GM12878 (cell line): ENCODE measurements around the gene KRT75. TPM values are rescaled to one million over a fixed set of nuclear protein-coding genes. Genes with fewer than 3 reads are reported as not detected.
A peak's percentile ranks its signal among the peaks of the same experiment; 100 is the strongest.

Experiments used
- ATAC-seq: fragments of 200-7000 bp; cut with Tn5 transposase; 3 replicates; pipeline ENCODE4 v1.9.1; 2020; ENCODE audit warnings: mild to moderate bottlenecking, moderate library complexity
- BruUV-seq: library from RNA; stranded (reverse); fragments of 400-500 nt; replicated peaks from 2 replicates; lab custom pipeline; 2021; lab: Mats Ljungman, UMichigan
- CTCF ChIA-PET: fragments of 300-600 bp; sonication (Branson Sonifier 250); formaldehyde crosslinking; extraction: SDS; loops from one replicate; lab custom pipeline; 2021; ENCODE audit warnings: inconsistent platforms; lab: Yijun Ruan, JAX
- POLR2A ChIA-PET: fragments of 350-600 bp; formaldehyde crosslinking; extraction: SDS; loops from one replicate; lab custom pipeline; 2021; ENCODE audit warnings: inconsistent platforms; lab: Charles Lee
- RAD21 ChIA-PET: fragments of 300-600 bp; sonication (Branson Sonifier 250); formaldehyde crosslinking; loops from one replicate; lab custom pipeline; 2023; ENCODE audit warnings: antibody characterized with exemption; ENCODE audit not compliant: unreplicated experiment; lab: Charles Lee
- SMC1A ChIA-PET: fragments of 300-600 bp; sonication (Branson Sonifier 250); formaldehyde crosslinking; loops from one replicate; lab custom pipeline; 2023; ENCODE audit not compliant: unreplicated experiment, uncharacterized antibody; lab: Charles Lee
- DNase-seq: peaks from one replicate; pipeline ENCODE4 v3.0.0-alpha.2; 2011; ENCODE audit warnings: low read depth, low spot score
- FAIRE-seq: peaks from 3 replicates; lab custom pipeline; 2011; peaks lifted over from hg19 to GRCh38; lab: Jason Lieb, UNC
- H2AFZ ChIP-seq: 2 replicates; pipeline ENCODE4 v1.6.0; 2011; ENCODE audit warnings: low read depth, low read length, control low read depth; ENCODE audit not compliant: control insufficient read depth
- H3K27ac ChIP-seq: 2 replicates; pipeline ENCODE4 v1.5.1; 2011; ENCODE audit warnings: control low read depth; ENCODE audit not compliant: control insufficient read depth, insufficient read depth
- H3K27me3 ChIP-seq, 2 experiments: replicated peaks in 1 of 2; 2 replicates each; pipeline versions ENCODE4 v1.6.0 to v1.6.1; 2011; ENCODE audit warnings: low read length in 1 of 2; ENCODE audit not compliant: control insufficient read depth in 2 of 2, insufficient read depth in 2 of 2
- H3K36me3 ChIP-seq, 2 experiments: 2 replicates each; pipeline ENCODE4 v1.5.1; 2011; ENCODE audit warnings: low read length in 1 of 2; ENCODE audit not compliant: control insufficient read depth in 2 of 2, insufficient read depth in 2 of 2
- H3K4me1 ChIP-seq: 2 replicates; pipeline ENCODE4 v1.6.1; 2011; ENCODE audit warnings: mild to moderate bottlenecking, low read length, moderate library complexity, mixed read lengths; ENCODE audit not compliant: control insufficient read depth, insufficient read depth
- H3K4me2 ChIP-seq: 2 replicates; pipeline ENCODE4 v1.6.0; 2011; ENCODE audit warnings: control low read depth; ENCODE audit not compliant: control insufficient read depth, insufficient read depth
- H3K4me3 ChIP-seq: fragments of 200-600 bp; sonication (generic); 2 replicates; pipeline ENCODE4 v1.5.1; 2016
- H3K79me2 ChIP-seq: 2 replicates; pipeline ENCODE4 v1.6.0; 2011; ENCODE audit warnings: low read length; ENCODE audit not compliant: control insufficient read depth, insufficient read depth
- H3K9ac ChIP-seq: 2 replicates; pipeline ENCODE4 v1.8.0; 2011; ENCODE audit warnings: low read length, control low read depth, mixed read lengths; ENCODE audit not compliant: control insufficient read depth, insufficient read depth
- H3K9me3 ChIP-seq: replicated peaks from 3 replicates; pipeline ENCODE4 v1.5.1; 2011; ENCODE audit warnings: mild to moderate bottlenecking, low read length; ENCODE audit not compliant: control insufficient read depth, insufficient read depth
- H4K20me1 ChIP-seq: 2 replicates; pipeline ENCODE4 v1.6.0; 2011; ENCODE audit not compliant: control insufficient read depth, insufficient read depth
- CHD1 ChIP-seq: IDR thresholded peaks from 2 replicates; pipeline ENCODE4 v1.6.1; 2012; ENCODE audit warnings: low read depth, low read length, improper control_type of control experiment
- IKZF2 ChIP-seq, 2 experiments: fragments of 450-650 bp; IDR thresholded peaks; 2 replicates each; pipeline ENCODE4 v1.6.1; 2017; ENCODE audit warnings: mild to moderate bottlenecking in 2 of 2, moderate library complexity in 2 of 2
- KAT2A ChIP-seq: conservative IDR thresholded peaks from 2 replicates; pipeline ENCODE4 v1.6.1; 2011; ENCODE audit warnings: low read depth, low read length; ENCODE audit not compliant: control insufficient read depth
- KLF5 ChIP-seq: fragments of 450-650 bp; IDR thresholded peaks from 2 replicates; pipeline ENCODE4 v1.6.1; 2014; ENCODE audit warnings: mild to moderate bottlenecking; ENCODE audit not compliant: partially characterized antibody
- PML ChIP-seq: IDR thresholded peaks from 2 replicates; pipeline ENCODE4 v1.6.1; 2012; ENCODE audit warnings: low read length, inconsistent platforms
- SMAD1 ChIP-seq: fragments of 450-650 bp; IDR thresholded peaks from 2 replicates; pipeline ENCODE4 v1.6.1; 2018; ENCODE audit warnings: mild to moderate bottlenecking, low read depth; ENCODE audit not compliant: partially characterized antibody
- TBL1XR1 ChIP-seq: IDR thresholded peaks from 2 replicates; pipeline ENCODE4 v1.6.1; 2012; ENCODE audit warnings: low read depth, low read length, improper control_type of control experiment
- ZNF207 ChIP-seq: fragments of 450-650 bp; IDR thresholded peaks from 2 replicates; pipeline ENCODE4 v1.6.1; 2014; ENCODE audit warnings: antibody characterized with exemption, mild to moderate bottlenecking, borderline replicate concordance
- WGBS: methylation state at CpG from one replicate; pipeline ENCODE4 v1.1.6; 2016; ENCODE audit warnings: low lambda C conversion rate; ENCODE audit not compliant: insufficient replicate concordance, insufficient coverage; ENCODE audit errors: missing lambda C conversion rate; 5-methylcytosine and 5-hydroxymethylcytosine counted together
- in situ Hi-C: fragments of 300-500 bp; cut with MboI; formaldehyde crosslinking; loops from 9 replicates; pipeline ENCODE4 v1.14.3; 2018; ENCODE audit warnings: mixed read lengths
- intact Hi-C: fragments of 100-400 bp; cut with micrococcal nuclease; formaldehyde crosslinking; loops from one replicate; pipeline ENCODE4 v1.14.2; 2022; ENCODE audit not compliant: unreplicated experiment
- polyA plus RNA-seq, 11 experiments: library from polyadenylated mRNA; depleted of rRNA in 4 of 11; unstranded in 6 of 11; stranded (reverse) in 5 of 11; fragments of >200 nt; fragmentation: Nextera tagmentation in 4 of 11; fragmentation: Illumina TruSeq in 1 of 11; extraction: Ambion mirVana in 4 of 11; extraction: Trizol in 1 of 11; gene quantifications; 1 replicate in 1 of 11; 2 replicates in 10 of 11; pipeline versions ENCODE4 v1.2.1 to v1.2.3, GENCODE V29; 2011 to 2016; ENCODE audit warnings: inconsistent platforms in 2 of 11, missing spikeins in 2 of 11, low read depth in 1 of 11
- total RNA-seq, 4 experiments: library from RNA; depleted of rRNA in 3 of 4; stranded (reverse); fragments of >200 nt in 3 of 4; fragmentation: Illumina TruSeq in 1 of 4; extraction: Trizol in 1 of 4; gene quantifications; 2 replicates each; pipeline versions ENCODE4 v1.2.1 to v1.2.3, GENCODE V29; 2013 to 2021
- TF ChIP-seq, protein P1 (sequence below), 3 experiments: IDR thresholded peaks in 2 of 3; conservative IDR thresholded peaks in 1 of 3; 2 replicates each; pipeline ENCODE4 v1.5.1; 2011; ENCODE audit warnings: low read depth in 3 of 3, low read length in 3 of 3, mild to moderate bottlenecking in 3 of 3, control low read depth in 2 of 3, moderate library complexity in 2 of 3, inconsistent platforms in 1 of 3, mixed read lengths in 1 of 3; ENCODE audit not compliant: control insufficient read depth in 2 of 3, insufficient read depth in 1 of 3; ENCODE audit errors: extremely low read depth in 1 of 3
- TF ChIP-seq, protein P2 (sequence below): fragments of 450-650 bp; IDR thresholded peaks from 2 replicates; pipeline ENCODE4 v1.6.1; 2018; ENCODE audit warnings: borderline replicate concordance, mild to moderate bottlenecking; ENCODE audit not compliant: partially characterized antibody
- TF ChIP-seq, protein P3 (sequence below): IDR thresholded peaks from 2 replicates; pipeline ENCODE4 v1.6.1; 2012; ENCODE audit warnings: low read length, inconsistent platforms

The KRT75 gene
- total and polyA plus RNA-seq, 10 of the 15 experiments (the other 5 are each of a cell fraction or from before 2014, with no cell fraction given), result not detected

DNA sequence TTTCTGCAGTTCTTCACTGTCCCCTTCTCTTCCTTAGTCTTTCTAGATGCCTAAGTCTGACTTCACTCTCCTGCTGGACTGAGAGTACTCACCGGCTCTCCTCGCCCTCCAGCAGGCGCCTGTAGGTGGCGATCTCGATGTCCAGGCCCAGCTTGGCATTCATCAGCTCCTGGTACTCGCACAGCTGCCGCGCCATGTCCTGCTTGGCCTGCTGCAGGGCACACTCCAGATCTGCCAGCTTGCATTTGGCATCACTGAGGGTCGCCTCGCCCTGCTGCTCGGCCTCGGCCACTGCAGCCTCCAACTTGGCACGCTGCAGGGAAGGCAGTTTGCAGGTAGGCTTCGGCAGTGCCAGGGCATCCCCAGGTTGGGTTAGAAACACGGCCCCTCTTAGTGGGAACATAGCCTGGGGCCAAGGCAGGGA, 53.9 kb downstream of the KRT75 start:
- TF ChIP-seq, protein P1, sequence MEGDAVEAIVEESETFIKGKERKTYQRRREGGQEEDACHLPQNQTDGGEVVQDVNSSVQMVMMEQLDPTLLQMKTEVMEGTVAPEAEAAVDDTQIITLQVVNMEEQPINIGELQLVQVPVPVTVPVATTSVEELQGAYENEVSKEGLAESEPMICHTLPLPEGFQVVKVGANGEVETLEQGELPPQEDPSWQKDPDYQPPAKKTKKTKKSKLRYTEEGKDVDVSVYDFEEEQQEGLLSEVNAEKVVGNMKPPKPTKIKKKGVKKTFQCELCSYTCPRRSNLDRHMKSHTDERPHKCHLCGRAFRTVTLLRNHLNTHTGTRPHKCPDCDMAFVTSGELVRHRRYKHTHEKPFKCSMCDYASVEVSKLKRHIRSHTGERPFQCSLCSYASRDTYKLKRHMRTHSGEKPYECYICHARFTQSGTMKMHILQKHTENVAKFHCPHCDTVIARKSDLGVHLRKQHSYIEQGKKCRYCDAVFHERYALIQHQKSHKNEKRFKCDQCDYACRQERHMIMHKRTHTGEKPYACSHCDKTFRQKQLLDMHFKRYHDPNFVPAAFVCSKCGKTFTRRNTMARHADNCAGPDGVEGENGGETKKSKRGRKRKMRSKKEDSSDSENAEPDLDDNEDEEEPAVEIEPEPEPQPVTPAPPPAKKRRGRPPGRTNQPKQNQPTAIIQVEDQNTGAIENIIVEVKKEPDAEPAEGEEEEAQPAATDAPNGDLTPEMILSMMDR (IDR thresholded peaks at IDR 0.05 in 2 of 3, conservative IDR thresholded peaks at IDR 0.05 in 1 of 3; ENCODE audit: control insufficient read depth in 2 of 3, extremely low read depth in 1 of 3, insufficient read depth in 1 of 3, low read depth in 3 of 3, low read length in 3 of 3), result peak; percentile 34 to 58 (median 40); a peak in 5 of 6 replicates
- no peak for TF ChIP-seq TBL1XR1
- no peak for TF ChIP-seq KLF5
- Histone ChIP-seq H3K27ac (no peak overlapping the region), H2AFZ (no peak overlapping the region), H3K36me3 (no peaks in the 10 kb centered on the region), H4K20me1 (no peaks in the 10 kb centered on the region; the same call in 1 of the 2 replicates), H3K4me3 (no peak overlapping the region), H3K9me3 (no peaks in the 10 kb centered on the region), H3K4me2 (no peak overlapping the region), H3K9ac (no peak overlapping the region), H3K27me3 (peaks cover 2 to 3% of the 10 kb centered on the region in 2 experiments; a peak in 3 of 4 replicates), H3K4me1 (no peaks in the 10 kb centered on the region), H3K79me2 (no peaks in the 10 kb centered on the region)
- no TSS peak for BruUV-seq
- 30% methylated on average over 15 of the region's 15 CpGs for WGBS
- peak; percentile 43; the same call in 1 of the 3 replicates for ATAC-seq
- no peak for DNase-seq
- CTCF ChIA-PET, result interaction anchor here (1.0 to 1.9 kb wide), 5 partner anchors 8 to 40 kb away, joined by 3 to 4 read pairs (median 3); no protein-coding TSS in a partner anchor
- intact Hi-C loops (no loop called here), in situ Hi-C loops (loop anchor here (5.0 to 25.0 kb wide), 2 partner anchors 497 to 607 kb away; no protein-coding TSS in a partner anchor)
- RAD21 ChIA-PET, result no interaction called here
- SMC1A ChIA-PET, result no interaction called here
- FAIRE-seq, result no peak
- POLR2A ChIA-PET, result no interaction called here

DNA sequence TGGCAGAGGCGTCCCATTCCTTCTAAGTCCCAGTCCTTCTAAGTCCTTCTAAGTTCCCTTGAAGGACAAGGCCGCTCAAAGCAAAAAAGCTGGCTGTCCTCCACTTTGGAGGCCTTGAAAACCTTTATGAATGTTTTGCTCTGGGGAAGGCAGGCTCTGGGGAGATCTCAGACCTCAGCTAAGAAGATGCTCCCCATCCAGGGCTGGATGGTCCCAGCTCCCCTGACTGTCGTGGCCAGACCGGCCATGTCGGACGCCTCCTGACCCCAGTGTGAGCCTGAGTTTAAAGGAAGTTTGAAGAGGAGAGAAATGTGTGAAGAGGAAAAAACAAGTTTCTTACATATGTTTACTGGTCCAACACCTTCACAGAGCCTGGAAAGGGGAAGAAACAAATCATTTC, 54.6 kb downstream of the KRT75 start:
- Histone ChIP-seq H3K79me2 (no peaks in the 10 kb centered on the region), H3K4me2 (no peak overlapping the region), H3K27ac (no peak overlapping the region), H3K27me3 (peaks cover under 1 to 1% of the 10 kb centered on the region in 2 experiments; a peak in 3 of 4 replicates), H3K9me3 (no peaks in the 10 kb centered on the region), H3K4me1 (no peaks in the 10 kb centered on the region), H4K20me1 (no peaks in the 10 kb centered on the region; the same call in 1 of the 2 replicates), H3K36me3 (no peaks in the 10 kb centered on the region), H3K9ac (no peak overlapping the region), H3K4me3 (no peak overlapping the region), H2AFZ (no peak overlapping the region)
- no TSS peak for BruUV-seq
- 70% methylated on average over 6 of the region's 6 CpGs for WGBS
- in situ Hi-C loops, result loop anchor here (25.0 kb wide), 1 partner anchor 608 kb away; no protein-coding TSS in a partner anchor
- DNase-seq, result no peak
- ChIA-PET POLR2A (no interaction called here), RAD21 (no interaction called here), SMC1A (no interaction called here), CTCF (interaction anchor here (1.1 to 1.2 kb wide), 2 partner anchors 15 to 18 kb away, joined by 3 to 4 read pairs; no protein-coding TSS in a partner anchor)
- intact Hi-C loops, result loop anchor here (10.0 kb wide), 1 partner anchor 125 kb away; no protein-coding TSS in a partner anchor
- no peak for ATAC-seq
- no peak for FAIRE-seq
- no peak for TF ChIP-seq IKZF2 (IDR thresholded peaks at IDR 0.05)
- TF ChIP-seq, protein P2, sequence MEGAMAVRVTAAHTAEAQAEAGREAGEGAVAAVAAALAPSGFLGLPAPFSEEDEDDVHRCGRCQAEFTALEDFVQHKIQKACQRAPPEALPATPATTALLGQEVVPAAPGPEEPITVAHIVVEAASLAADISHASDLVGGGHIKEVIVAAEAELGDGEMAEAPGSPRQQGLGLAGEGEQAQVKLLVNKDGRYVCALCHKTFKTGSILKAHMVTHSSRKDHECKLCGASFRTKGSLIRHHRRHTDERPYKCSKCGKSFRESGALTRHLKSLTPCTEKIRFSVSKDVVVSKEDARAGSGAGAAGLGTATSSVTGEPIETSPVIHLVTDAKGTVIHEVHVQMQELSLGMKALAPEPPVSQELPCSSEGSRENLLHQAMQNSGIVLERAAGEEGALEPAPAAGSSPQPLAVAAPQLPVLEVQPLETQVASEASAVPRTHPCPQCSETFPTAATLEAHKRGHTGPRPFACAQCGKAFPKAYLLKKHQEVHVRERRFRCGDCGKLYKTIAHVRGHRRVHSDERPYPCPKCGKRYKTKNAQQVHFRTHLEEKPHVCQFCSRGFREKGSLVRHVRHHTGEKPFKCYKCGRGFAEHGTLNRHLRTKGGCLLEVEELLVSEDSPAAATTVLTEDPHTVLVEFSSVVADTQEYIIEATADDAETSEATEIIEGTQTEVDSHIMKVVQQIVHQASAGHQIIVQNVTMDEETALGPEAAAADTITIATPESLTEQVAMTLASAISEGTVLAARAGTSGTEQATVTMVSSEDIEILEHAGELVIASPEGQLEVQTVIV, result no peak
- TF ChIP-seq, protein P3, sequence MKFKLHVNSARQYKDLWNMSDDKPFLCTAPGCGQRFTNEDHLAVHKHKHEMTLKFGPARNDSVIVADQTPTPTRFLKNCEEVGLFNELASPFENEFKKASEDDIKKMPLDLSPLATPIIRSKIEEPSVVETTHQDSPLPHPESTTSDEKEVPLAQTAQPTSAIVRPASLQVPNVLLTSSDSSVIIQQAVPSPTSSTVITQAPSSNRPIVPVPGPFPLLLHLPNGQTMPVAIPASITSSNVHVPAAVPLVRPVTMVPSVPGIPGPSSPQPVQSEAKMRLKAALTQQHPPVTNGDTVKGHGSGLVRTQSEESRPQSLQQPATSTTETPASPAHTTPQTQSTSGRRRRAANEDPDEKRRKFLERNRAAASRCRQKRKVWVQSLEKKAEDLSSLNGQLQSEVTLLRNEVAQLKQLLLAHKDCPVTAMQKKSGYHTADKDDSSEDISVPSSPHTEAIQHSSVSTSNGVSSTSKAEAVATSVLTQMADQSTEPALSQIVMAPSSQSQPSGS, result no peak
- no peak for TF ChIP-seq CHD1
- no peak for TF ChIP-seq SMAD1
- no peak for TF ChIP-seq PML
- no peak for TF ChIP-seq ZNF207
- TF ChIP-seq KAT2A, result no peak
